ENCODE data around the gene L3MBTL4. TPM values are rescaled to one million over a fixed set of nuclear protein-coding genes. Genes with fewer than 3 reads are reported as not detected.

Gene L3MBTL4
- total and polyA plus RNA-seq, 8 donors: 5.7 to 13.9 (median 6.9) TPM

DNA sequence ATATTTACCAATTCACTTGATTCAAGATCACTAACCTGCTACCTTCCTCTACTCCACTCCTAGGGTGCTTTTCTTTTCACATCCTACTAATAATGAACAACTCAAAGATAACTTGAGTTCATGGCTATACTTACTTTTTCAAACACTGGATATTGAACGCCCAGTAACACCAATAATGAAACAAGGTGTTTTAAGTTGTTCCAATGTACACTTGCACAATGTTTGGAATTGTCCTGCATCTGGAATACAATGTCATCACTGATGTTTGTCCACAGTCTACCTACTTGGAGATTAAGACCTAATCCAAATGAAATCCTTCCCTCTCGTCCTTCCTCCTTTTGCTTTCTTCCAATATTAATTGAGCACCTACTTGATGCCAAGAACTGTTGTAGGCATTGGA, 301.1 kb downstream of the L3MBTL4 start:
- Histone ChIP-seq H3K4me3 (no peak overlapping the region), H3K27me3 (no peaks in the 10 kb centered on the region), H3K9me3 (no peaks in the 10 kb centered on the region), H3K36me3 (no peaks in the 10 kb centered on the region), H3K27ac (no peak overlapping the region), H3K4me1 (no peaks in the 10 kb centered on the region)
- intact Hi-C loops (cut with DNase I): no loop called here
- TF ChIP-seq, protein P1, sequence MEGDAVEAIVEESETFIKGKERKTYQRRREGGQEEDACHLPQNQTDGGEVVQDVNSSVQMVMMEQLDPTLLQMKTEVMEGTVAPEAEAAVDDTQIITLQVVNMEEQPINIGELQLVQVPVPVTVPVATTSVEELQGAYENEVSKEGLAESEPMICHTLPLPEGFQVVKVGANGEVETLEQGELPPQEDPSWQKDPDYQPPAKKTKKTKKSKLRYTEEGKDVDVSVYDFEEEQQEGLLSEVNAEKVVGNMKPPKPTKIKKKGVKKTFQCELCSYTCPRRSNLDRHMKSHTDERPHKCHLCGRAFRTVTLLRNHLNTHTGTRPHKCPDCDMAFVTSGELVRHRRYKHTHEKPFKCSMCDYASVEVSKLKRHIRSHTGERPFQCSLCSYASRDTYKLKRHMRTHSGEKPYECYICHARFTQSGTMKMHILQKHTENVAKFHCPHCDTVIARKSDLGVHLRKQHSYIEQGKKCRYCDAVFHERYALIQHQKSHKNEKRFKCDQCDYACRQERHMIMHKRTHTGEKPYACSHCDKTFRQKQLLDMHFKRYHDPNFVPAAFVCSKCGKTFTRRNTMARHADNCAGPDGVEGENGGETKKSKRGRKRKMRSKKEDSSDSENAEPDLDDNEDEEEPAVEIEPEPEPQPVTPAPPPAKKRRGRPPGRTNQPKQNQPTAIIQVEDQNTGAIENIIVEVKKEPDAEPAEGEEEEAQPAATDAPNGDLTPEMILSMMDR (IDR thresholded peaks at IDR 0.05): no peak
- no peak for ATAC-seq
- no peak for DNase-seq

DNA sequence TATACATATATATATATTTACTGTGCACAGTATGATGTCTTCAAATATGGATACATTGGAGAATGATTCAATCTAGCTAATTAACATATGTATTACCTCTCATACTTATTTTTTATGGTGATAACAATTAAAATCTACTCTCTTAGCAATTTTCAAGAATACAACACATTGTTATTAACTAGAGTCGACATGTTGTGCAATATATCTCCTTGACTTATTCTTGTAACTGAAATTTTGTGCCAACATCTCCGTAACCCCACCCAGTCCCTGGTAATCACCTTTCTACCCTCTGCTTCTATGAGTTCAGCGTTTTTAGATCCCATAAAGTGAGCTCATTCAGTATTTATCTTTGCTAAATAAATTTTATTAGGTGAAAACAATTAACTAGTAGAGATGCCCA, 303.0 kb downstream of the L3MBTL4 start:
- DNase-seq (no peak), ATAC-seq (no peak)
- H3K4me1 ChIP-seq: no peaks in the 10 kb centered on the region
- H3K4me3 ChIP-seq: no peak overlapping the region
- intact Hi-C loops (cut with DNase I): no loop called here
- no peaks in the 10 kb centered on the region for H3K9me3 ChIP-seq
- no peaks in the 10 kb centered on the region for H3K36me3 ChIP-seq
- H3K27me3 ChIP-seq: no peaks in the 10 kb centered on the region
- TF ChIP-seq, protein P1 (IDR thresholded peaks at IDR 0.05): no peak
- H3K27ac ChIP-seq: no peak overlapping the region

- no peak for ATAC-seq
- no peak for DNase-seq
- Histone ChIP-seq H3K4me1 (no peaks in the 10 kb centered on the region), H3K4me3 (no peak overlapping the region), H3K9me3 (no peaks in the 10 kb centered on the region), H3K27me3 (no peaks in the 10 kb centered on the region), H3K27ac (no peak overlapping the region), H3K36me3 (no peaks in the 10 kb centered on the region)
- TF ChIP-seq, protein P1 (IDR thresholded peaks at IDR 0.05): no peak
- intact Hi-C loops (cut with DNase I): no loop called here
Observed at GRCh38 chr18:6109743-6110142, 305.0 kb downstream of the L3MBTL4 start.

- Histone ChIP-seq H3K27me3 (no peaks in the 10 kb centered on the region), H3K27ac (no peak overlapping the region), H3K9me3 (no peaks in the 10 kb centered on the region), H3K36me3 (no peaks in the 10 kb centered on the region), H3K4me3 (no peak overlapping the region), H3K4me1 (no peaks in the 10 kb centered on the region)
- DNase-seq: peak in 2 of 4 donors; percentile 32 to 35
- TF ChIP-seq, protein P1 (IDR thresholded peaks at IDR 0.05): no peak
- ATAC-seq: peak; percentile 76
- intact Hi-C loops (cut with DNase I): no loop called here
Observed at GRCh38 chr18:6107794-6108193, 306.9 kb downstream of the L3MBTL4 start.

DNA sequence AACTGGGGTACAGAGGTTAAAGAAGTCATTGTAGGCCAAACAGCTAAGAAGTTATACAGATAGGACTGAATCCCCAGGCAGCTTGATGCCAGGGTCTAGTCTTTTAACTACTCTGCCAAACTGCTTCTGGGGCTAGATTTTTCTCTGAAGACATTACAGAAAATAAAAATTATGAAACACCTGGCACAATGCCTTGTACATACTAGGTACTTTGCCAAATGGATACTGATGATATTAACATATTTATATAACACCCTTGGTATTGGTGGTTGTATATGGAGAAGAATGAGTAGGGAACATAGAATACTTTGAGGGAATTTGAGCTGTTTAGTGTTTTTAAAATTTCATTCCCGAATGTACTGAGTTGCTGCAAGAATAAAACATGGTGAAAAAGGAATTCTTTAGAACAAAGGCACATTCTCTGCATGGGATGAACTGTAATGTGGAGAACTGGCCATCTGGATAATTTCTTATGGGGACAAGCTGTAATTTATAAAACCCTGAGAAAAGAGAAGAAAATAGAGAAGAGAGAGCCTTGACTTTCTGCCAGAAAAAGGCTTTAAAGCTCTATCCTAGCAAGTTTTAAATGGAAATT, 308.5 kb downstream of the L3MBTL4 start:
- intact Hi-C loops (cut with DNase I): no loop called here
- no peaks in the 10 kb centered on the region for H3K27me3 ChIP-seq

More for the DNA sequence above, 308.5 kb downstream of the L3MBTL4 start:
- Histone ChIP-seq H3K36me3 (no peaks in the 10 kb centered on the region), H3K4me1 (no peaks in the 10 kb centered on the region), H3K9me3 (no peaks in the 10 kb centered on the region), H3K4me3 (no peak overlapping the region), H3K27ac (no peak overlapping the region)
- ATAC-seq (no peak), DNase-seq (peak in 1 of 4 donors; percentile 26)
- TF ChIP-seq, protein P1 (IDR thresholded peaks at IDR 0.05): no peak

All from left lung (tissue), 10 donors.